Stimulated activated effector memory CD8-positive, alpha-beta T cell treated with anti-CD3 and anti-CD28 coated beads, Interleukin-12 subunit alpha, Interleukin-12 subunit beta, amount 100 ng/mL, for 72 hours (primary cell): ENCODE results near the gene RBCK1.
A peak's percentile ranks its signal among the peaks of the same experiment; 100 is the strongest.
"Not testable (repeated sequence)": the region's sequence is repeated elsewhere in the genome, so short reads cannot be mapped to it uniquely, and the experiment has no call there.

Experiments
- ATAC-seq: fragments of 150-1000 bp; cut with Tn5 transposase; 2 replicates; pipeline ENCODE4 v1.10.0; 2021
- DNase-seq, 2 donors: peaks; one replicate each; pipeline ENCODE4 v3.0.0; 2021 to 2022; ENCODE audit warnings: low spot score in 2 of 2
- H3K27ac Mint-ChIP-seq: one replicate; pipeline ENCODE4 v1.8.0; 2022; ENCODE audit warnings: mild to moderate bottlenecking, mixed read lengths
- H3K36me3 Mint-ChIP-seq: one replicate; pipeline ENCODE4 v1.8.0; 2022; ENCODE audit warnings: mild to moderate bottlenecking, mixed read lengths
- H3K4me1 Mint-ChIP-seq: one replicate; pipeline ENCODE4 v1.8.0; 2022; ENCODE audit warnings: mixed read lengths
- H3K4me3 Mint-ChIP-seq: one replicate; pipeline ENCODE4 v1.8.0; 2022; ENCODE audit warnings: mild to moderate bottlenecking, mixed read lengths
- H3K9me3 Mint-ChIP-seq: one replicate; pipeline ENCODE4 v1.8.0; 2022; ENCODE audit warnings: mixed read lengths

Gene RBCK1

DNA sequence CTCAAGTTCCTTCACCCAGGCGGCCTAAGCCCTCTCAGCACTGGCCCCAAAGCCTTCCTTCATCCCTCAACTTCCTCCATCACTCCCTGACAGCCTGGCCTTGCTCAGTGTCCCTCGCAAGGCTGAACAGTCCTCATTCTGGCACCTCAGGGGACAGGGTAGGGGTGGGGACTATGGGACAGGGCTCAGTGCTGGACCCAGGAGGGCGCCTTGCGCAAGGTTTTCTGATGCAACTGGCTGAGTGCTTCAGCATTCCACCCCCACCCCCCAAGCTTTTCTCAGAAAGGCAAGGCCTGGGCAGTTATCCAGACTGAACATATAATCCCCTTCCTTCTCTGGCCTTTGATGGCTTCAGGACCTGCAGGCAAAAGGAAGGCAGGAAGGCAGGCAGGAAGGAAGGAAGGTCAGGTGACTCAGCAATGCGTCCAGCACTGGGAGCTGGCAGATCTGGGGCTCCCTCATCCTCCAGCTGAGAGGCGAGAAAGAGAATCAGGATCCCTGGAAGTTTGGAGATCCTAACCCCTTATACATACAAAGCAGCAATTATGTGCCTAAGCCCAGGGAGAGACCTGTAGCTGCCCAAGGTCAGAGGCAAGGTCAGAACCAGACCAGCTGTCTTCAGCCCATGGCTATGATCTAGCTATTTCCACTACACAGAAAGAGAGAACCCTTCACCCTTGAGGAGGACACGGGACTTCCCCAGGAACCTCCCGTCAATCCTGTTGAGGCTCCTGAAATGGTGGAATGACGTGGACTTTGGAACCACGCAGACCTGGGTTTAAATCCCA lies 36.1 kb upstream of the RBCK1 start:
- DNase-seq (no peak), ATAC-seq (no peak)
- no peak overlapping the region for H3K4me3 Mint-ChIP-seq
- peak overlapping the region; percentile 49 for H3K27ac Mint-ChIP-seq
- H3K36me3 Mint-ChIP-seq, result no peaks in the 10 kb centered on the region
- H3K9me3 Mint-ChIP-seq, result no peaks in the 10 kb centered on the region
- peaks cover 12% of the 10 kb centered on the region for H3K4me1 Mint-ChIP-seq

DNA sequence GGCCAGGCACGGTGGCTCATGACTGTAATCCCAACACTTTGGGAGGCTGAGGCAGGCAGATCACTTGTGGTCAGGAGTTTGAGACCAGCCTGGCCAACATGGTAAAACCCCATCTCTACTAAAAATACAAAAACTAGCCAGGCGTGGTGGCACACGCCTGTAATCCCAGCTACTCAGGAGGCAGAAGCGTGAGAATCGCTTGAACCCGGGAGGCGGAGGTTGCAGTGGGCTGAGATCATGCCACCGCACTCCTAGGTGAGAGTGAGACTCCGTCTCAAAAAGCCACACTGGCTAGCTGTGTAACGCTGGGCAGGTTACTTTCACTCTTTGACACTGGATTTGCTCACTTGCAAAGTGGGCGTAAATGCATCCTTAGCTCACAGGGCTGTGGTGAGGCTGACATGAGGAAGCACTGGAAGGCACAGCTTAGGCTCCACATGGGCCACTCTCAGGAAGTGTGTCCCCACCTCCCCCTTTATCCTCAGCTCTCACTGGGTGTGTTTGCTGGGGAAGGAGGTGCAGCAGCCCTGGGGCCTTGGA lies 35.5 kb upstream of the RBCK1 start:
- H3K9me3 Mint-ChIP-seq, DNase-seq, H3K36me3 Mint-ChIP-seq, H3K4me3 Mint-ChIP-seq: not testable (repeated sequence)
- Mint-ChIP-seq H3K4me1 (peaks cover 12% of the 10 kb centered on the region), H3K27ac (peak overlapping the region; percentile 49)
- peak; percentile 71 for ATAC-seq

DNA sequence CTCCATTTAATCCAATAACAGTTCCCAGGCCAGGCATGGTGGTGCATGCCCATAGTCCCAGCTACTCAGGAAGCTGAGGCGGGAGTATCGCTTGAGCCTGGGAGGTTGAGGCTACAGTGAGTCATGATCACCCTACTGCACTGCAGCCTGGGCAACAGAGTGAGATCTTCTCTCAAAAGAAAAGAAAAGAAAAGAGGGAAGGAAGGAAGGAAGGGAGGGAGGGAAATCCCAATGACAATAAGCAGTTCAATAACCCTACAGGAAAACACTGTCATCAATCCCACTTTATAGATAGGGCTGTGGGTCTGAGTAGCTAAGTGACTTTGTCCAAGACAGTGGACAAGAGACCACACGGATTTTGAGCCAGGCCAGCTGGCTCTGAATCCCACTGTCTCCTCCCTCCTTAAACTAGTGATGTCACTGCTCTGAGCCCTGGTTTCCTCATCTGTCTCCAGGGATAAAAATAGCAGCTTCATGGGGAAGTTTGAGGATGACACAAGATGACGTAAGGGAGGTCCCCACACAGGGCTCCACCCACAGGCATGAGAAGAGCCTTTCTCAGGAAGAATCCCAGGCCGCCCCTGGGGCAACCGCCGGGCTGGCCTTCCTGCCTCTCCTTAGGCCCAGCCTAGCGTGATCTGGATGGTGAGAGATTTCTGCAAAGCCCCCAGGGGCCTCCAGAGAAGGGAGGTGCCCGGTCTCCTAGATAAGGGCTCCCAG lies 34.8 kb upstream of the RBCK1 start:
- H3K27ac Mint-ChIP-seq, result no peak overlapping the region
- no peak overlapping the region for H3K4me3 Mint-ChIP-seq
- ATAC-seq, result peak; percentile 7
- peaks cover 12% of the 10 kb centered on the region for H3K4me1 Mint-ChIP-seq
- DNase-seq, result no peak
- no peaks in the 10 kb centered on the region for H3K9me3 Mint-ChIP-seq
- no peaks in the 10 kb centered on the region for H3K36me3 Mint-ChIP-seq

DNA sequence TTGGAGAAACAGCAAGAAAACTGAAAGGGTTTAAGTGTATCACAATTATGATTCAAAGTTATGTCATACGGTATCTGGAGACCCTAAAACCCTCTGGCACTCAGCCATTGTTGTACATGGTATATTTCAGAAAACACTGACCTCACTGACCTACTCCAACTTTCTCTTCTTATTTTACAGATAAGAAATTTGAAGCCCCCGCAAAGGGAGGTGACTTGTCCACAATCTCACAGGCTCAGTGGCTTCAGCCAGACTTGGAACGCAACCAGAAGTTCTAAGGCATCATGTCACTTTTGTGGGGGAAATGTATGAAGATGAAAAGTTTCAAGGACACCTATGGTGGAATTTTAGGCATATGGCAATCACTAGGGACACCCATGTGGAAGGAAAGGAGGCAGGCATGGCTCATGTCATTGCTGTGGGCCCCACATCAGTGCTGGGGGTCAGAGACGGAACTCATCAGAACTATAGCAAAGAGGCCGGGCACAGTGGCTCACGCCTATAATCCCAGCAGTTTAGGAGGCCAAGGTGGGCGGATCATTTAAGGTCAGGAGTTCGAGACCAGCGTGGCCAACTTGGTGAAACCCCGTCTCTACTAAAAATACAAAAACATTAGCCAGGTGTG lies 32.7 kb upstream of the RBCK1 start:
- H3K36me3 Mint-ChIP-seq, result no peaks in the 10 kb centered on the region
- no peak overlapping the region for H3K27ac Mint-ChIP-seq
- DNase-seq (no peak), ATAC-seq (no peak)
- H3K4me3 Mint-ChIP-seq, result no peak overlapping the region
- no peaks in the 10 kb centered on the region for H3K9me3 Mint-ChIP-seq
- peaks cover 12% of the 10 kb centered on the region for H3K4me1 Mint-ChIP-seq

DNA sequence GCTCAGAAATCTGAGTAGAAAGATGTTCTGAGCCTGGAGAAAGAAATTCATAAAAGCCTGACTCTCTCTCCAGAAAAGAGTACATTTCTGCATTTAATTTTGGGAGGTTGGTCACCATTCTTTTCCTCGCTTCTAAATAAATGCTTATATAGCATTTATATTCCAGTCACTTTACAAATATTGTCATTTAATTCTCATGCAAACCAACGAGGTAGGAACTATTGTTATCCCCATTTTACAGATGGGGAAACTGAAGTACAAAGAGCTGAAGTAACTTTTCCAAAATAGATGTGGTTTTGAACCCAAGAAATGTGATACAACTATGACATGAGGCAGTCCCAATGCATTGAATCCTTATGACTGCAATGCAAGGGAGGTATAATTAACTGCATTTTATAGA lies 32.0 kb upstream of the RBCK1 start:
- DNase-seq (no peak), ATAC-seq (no peak)
- Mint-ChIP-seq H3K9me3 (no peaks in the 10 kb centered on the region), H3K36me3 (no peaks in the 10 kb centered on the region), H3K4me1 (peaks cover 12% of the 10 kb centered on the region), H3K27ac (no peak overlapping the region), H3K4me3 (no peak overlapping the region)

DNA sequence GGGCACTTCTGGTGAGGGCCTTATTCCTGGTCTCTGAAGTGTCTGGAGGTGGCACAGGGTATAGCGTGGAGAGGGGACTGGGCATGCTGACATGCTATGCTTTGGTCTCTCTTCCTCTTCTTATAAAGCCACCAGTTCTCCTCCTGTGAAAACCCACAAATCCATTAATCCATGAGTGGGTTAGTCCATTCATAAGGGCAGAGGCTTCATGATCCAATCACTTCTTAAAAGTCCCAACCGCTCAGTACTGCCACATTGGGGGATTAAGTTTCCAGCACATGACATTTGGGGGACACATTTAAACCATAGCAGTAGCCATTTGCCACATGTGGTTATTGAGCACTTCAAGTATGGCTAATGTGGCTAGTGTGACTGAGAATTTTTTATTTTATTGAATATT lies 31.3 kb upstream of the RBCK1 start:
- Mint-ChIP-seq H3K36me3 (no peaks in the 10 kb centered on the region), H3K4me1 (peaks cover 12% of the 10 kb centered on the region), H3K4me3 (no peak overlapping the region), H3K27ac (no peak overlapping the region), H3K9me3 (no peaks in the 10 kb centered on the region)
- DNase-seq (no peak), ATAC-seq (no peak)

DNA sequence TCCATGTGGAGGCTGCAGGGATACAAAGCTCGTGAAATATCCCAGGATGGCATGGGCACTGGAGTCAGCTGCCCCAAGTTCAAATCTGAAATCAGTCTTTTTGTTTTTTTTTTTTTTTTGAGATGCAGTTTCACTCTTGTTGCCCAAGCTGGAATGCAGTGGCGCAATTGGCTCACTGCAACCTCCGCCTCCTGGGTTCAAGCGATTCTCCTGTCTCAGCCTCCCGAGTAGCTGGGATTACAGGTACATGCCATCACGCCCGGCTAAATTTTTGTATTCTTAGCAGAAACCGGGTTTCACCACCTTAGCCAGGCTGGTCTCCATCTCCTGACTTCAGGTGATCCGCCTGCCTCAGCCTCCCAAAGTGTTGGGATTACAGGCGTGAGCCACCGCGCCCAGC lies 30.5 kb upstream of the RBCK1 start:
- H3K36me3 Mint-ChIP-seq, H3K27ac Mint-ChIP-seq, H3K4me3 Mint-ChIP-seq, H3K9me3 Mint-ChIP-seq, ATAC-seq, DNase-seq, H3K4me1 Mint-ChIP-seq: not testable (repeated sequence)

DNA sequence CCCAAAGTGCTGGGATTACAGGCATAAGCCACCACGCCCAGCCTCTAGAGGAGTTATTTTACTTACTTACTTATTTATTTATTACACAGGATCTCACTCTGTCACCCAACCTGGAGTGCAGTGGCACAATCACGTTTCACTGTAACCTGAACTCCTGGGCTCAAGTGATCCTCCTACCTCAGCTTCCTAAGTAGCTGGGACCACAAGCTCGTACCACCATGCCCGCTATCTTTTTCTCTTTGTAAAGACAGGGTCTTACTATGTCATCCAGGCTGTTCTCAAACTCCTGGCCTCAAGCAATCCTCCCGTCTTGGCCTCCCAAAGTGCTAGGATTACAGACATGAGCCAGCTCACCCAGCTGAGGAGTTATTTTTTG lies 29.1 kb upstream of the RBCK1 start:
- H3K27ac Mint-ChIP-seq, result no peak overlapping the region

DNA sequence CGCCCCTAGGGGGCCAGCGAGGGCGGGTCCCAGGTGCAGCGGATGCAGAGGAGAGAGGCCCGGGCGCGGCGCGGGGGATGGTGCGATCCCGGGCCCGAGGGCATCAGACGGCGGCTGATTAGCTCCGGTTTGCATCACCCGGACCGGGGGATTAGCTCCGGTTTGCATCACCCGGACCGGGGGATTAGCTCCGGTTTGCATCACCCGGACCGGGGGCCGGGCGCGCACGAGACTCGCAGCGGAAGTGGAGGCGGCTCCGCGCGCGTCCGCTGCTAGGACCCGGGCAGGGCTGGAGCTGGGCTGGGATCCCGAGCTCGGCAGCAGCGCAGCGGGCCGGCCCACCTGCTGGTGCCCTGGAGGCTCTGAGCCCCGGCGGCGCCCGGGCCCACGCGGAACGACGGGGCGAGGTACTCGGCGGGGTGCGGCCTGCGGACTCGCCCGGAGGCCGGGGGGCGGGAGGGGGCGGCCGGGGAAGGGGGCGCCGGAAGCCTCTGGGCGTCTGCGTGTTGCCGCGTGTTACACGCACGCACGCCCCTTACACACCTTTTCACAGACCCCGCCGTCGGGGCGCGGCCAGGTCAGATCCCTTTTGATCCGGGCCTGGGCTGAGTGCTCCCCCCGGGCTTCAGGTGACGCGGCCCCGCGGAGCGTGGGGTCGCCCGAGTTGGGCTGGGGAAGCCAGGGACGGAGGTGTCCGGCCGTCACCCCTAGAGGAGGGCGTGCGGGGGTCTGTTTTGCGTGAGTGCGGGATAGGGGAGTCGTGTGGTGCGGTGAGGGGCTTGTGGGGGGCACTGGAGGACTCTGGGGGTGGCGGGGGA lies 27.1 kb upstream of the RBCK1 start:
- Mint-ChIP-seq H3K9me3 (no peaks in the 10 kb centered on the region), H3K4me3 (peak overlapping the region; percentile 84), H3K4me1 (peaks cover 15% of the 10 kb centered on the region), H3K36me3 (peaks cover 8% of the 10 kb centered on the region), H3K27ac (peak overlapping the region; percentile 89)
- ATAC-seq, result peak; percentile 65
- DNase-seq, result peak; percentile 56 to 88

More for the DNA sequence above, 29.1 kb upstream of the RBCK1 start:
- DNase-seq (no peak), ATAC-seq (no peak)
- Mint-ChIP-seq H3K4me3 (no peak overlapping the region), H3K4me1 (peaks cover 13% of the 10 kb centered on the region), H3K36me3 (no peaks in the 10 kb centered on the region), H3K9me3 (no peaks in the 10 kb centered on the region)

DNA sequence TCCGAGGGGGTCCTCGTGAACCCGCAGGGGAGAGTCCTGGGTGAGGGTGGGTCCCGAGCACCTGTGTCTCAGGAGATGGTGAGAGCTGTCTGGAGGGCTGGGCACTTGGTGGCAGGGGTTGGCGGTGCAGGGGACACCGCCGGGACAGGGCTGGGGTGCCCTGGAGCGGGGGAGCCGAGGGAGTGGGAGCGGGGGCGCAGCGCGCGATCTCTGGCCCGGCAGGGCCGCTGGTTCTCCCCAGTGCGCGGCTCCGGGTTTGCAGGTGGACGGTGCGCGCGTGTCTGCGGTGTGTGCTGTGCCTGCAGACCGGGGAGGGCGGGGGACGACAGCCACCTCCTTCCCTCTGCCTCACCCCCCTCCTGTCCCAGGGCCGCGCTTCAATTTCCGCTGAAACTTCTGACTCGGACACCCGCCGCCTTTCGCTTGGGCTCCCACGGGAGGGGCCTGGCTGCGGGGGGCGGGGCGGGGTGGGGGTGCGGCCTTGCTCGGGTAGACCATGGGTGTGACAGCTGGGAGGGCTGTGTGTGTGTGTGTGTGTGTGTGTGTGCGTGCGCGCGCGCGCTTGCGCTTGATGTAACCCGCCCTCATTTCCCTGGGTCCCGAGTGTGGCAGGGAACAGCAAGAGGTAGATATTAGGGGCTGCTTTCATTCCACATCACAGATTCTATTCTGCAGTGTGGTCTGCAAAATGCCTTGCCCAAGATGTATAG lies 26.4 kb upstream of the RBCK1 start:
- Mint-ChIP-seq H3K36me3 (peaks cover 8% of the 10 kb centered on the region), H3K9me3 (no peaks in the 10 kb centered on the region), H3K4me3 (peak overlapping the region; percentile 84), H3K4me1 (peaks cover 15% of the 10 kb centered on the region), H3K27ac (peak overlapping the region; percentile 89)
- ATAC-seq, result peak; percentile 87
- DNase-seq, result peak; percentile 59 to 87

DNA sequence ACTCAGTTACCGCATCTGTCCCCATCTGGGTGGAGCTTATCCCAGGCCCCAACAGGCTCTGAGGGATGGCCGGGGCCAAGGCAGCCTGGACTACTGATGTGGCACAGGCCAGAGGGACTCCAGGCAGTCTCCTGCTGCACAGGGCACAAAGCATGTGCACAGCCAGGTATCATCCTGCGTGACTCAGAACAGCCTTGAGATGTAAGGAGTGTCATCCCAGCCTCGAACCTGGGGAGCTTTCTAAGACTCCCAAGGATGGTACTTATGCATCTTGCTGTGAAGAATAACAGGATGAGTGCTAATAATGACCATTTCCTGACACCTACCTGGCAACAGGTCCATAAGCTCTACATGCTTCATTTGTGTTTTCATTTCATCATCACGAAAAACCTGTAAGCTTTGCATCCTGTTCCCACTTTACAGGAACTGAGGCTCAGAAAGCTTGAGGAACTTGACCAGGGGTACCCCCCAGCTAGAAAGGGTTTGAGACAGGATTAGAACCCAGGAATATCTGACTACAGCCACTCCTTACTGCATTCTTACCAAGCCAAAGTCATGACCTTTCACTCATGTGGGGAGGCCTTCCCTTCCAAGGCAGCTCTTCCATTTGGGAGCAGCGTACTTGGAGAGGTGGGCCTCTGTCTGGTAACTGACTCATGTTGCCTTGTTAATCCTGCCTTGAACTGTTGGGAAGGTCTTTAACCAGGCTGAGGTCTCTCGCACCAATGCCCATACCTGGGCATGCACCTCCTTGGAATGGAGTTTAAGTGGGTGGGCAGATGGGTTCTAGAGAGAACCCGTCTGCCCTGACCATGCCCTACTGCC lies 25.6 kb upstream of the RBCK1 start:
- Mint-ChIP-seq H3K36me3 (peaks cover 8% of the 10 kb centered on the region), H3K27ac (peak overlapping the region; percentile 89), H3K4me3 (peak overlapping the region; percentile 84), H3K9me3 (no peaks in the 10 kb centered on the region), H3K4me1 (peaks cover 15% of the 10 kb centered on the region)
- ATAC-seq (peak; percentile 17), DNase-seq (no peak)

DNA sequence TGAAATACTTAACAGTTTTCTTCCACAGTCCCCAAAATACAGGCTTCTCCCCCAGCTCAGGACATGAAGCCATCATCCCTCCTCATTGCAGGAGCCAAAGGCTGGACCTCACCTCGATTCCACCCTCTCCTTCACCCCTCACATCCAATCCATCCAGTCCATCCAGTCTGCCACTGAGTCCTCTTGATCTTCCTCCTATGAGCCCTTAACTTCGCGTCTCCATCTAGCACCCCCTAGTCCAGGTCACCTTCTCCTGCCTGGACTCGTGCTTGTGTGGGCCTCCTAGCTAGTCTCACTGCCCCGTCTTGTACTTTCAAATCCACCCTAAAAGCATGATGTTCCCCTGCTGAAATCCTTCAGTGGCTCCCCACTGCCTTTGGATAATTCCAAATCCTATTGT lies 24.2 kb upstream of the RBCK1 start:
- H3K27ac Mint-ChIP-seq, result no peak overlapping the region
- peaks cover 15% of the 10 kb centered on the region for H3K4me1 Mint-ChIP-seq
- H3K4me3 Mint-ChIP-seq, result no peak overlapping the region
- H3K9me3 Mint-ChIP-seq, result no peaks in the 10 kb centered on the region
- DNase-seq, result no peak
- no peak for ATAC-seq
- H3K36me3 Mint-ChIP-seq, result peaks cover 10% of the 10 kb centered on the region

DNA sequence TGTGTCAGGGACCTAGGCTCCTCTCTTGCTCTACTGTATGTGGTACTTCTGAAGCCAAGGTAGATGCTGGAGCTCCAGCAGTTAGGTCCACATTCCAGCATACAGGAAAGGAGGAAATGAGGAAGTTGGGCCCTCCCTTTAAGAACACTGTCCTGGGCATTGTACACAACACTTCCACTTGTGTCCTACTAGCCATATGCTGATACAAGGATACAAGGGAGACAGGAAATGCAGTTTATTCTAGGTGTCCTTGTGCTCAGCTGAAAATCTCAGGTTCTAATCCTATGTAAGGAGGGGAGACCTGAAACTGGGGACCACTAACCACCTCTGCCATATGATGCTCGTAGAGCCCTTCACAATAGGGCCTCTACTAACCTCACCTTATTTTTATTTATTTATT lies 23.4 kb upstream of the RBCK1 start:
- Mint-ChIP-seq H3K9me3 (no peaks in the 10 kb centered on the region), H3K4me1 (peaks cover 15% of the 10 kb centered on the region), H3K4me3 (no peak overlapping the region), H3K27ac (no peak overlapping the region), H3K36me3 (peaks cover 18% of the 10 kb centered on the region)
- ATAC-seq, result no peak
- DNase-seq, result no peak

DNA sequence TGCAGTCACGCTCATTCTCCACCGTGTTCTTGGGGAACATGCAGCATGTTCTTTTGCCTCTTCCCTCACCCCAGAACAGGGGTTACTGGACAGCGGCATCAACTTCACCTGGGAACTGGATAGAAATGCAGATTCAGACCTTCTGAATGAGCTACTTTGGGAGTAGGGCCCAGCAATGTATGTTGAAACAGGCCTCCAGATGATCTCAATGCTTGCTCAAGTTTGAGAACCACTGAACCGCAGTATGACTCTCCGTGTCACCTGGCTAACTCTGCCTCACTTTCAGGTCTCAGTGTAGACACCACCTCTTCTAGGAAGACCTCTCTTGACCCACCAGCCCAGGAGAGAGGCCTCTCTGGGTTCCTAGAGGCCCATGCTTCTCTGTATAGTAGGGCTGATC lies 22.7 kb upstream of the RBCK1 start:
- Mint-ChIP-seq H3K9me3 (no peaks in the 10 kb centered on the region), H3K27ac (no peak overlapping the region), H3K4me1 (peaks cover 15% of the 10 kb centered on the region), H3K4me3 (no peak overlapping the region), H3K36me3 (peaks cover 25% of the 10 kb centered on the region)
- no peak for ATAC-seq
- DNase-seq, result no peak
